ENCODE results near the gene KIDINS220. TPM values are rescaled to one million over a fixed set of nuclear protein-coding genes. Genes with fewer than 3 reads are reported as not detected.

The KIDINS220 gene
- total RNA-seq, 2 donors from 2014 or later = 36.1 to 49.9 TPM

GRCh38 chr2:8803658-8804379 is 33.6 kb downstream of the KIDINS220 start:
- TF ChIP-seq CTCF (IDR thresholded peaks at IDR 0.05) = no peak
- Histone ChIP-seq H3K9me3 (no peaks in the 10 kb centered on the region), H3K27ac (no peak overlapping the region), H3K4me1 (peaks cover 0 to 31% of the 10 kb centered on the region in 2 donors), H3K36me3 (peaks cover 35% of the 10 kb centered on the region), H3K4me3 (no peak overlapping the region), H3K27me3 (no peaks in the 10 kb centered on the region)
- no peak for DNase-seq (ENCODE audit: low spot score)

GRCh38 chr2:8802741-8803140 is 34.7 kb downstream of the KIDINS220 start:
- H3K4me1 ChIP-seq = peaks cover 0 to 28% of the 10 kb centered on the region in 2 donors

GRCh38 chr2:8800821-8801220 is 36.6 kb downstream of the KIDINS220 start:
- H3K27ac ChIP-seq = no peak overlapping the region
- peaks cover 33% of the 10 kb centered on the region for H3K36me3 ChIP-seq

More at GRCh38 chr2:8802741-8803140, 34.7 kb downstream of the KIDINS220 start:
- Histone ChIP-seq H3K27me3 (no peaks in the 10 kb centered on the region), H3K27ac (no peak overlapping the region), H3K9me3 (no peaks in the 10 kb centered on the region), H3K4me3 (no peak overlapping the region), H3K36me3 (peaks cover 28% of the 10 kb centered on the region)
- no peak for DNase-seq (ENCODE audit: low spot score)
- TF ChIP-seq CTCF (IDR thresholded peaks at IDR 0.05) = no peak

GRCh38 chr2:8800218-8800617 is 37.2 kb downstream of the KIDINS220 start:
- no peak for TF ChIP-seq CTCF (IDR thresholded peaks at IDR 0.05)
- H3K9me3 ChIP-seq = no peaks in the 10 kb centered on the region
- no peak overlapping the region for H3K4me3 ChIP-seq
- no peaks in the 10 kb centered on the region for H3K27me3 ChIP-seq
- peaks cover 0 to 7% of the 10 kb centered on the region in 2 donors for H3K4me1 ChIP-seq
- peaks cover 38% of the 10 kb centered on the region for H3K36me3 ChIP-seq
- H3K27ac ChIP-seq = no peak overlapping the region
- no peak for DNase-seq (ENCODE audit: low spot score)

More at GRCh38 chr2:8800821-8801220, 36.6 kb downstream of the KIDINS220 start:
- no peak for TF ChIP-seq CTCF (IDR thresholded peaks at IDR 0.05)
- DNase-seq (ENCODE audit: low spot score) = no peak
- peaks cover 0 to 13% of the 10 kb centered on the region in 2 donors for H3K4me1 ChIP-seq
- H3K9me3 ChIP-seq = no peaks in the 10 kb centered on the region
- H3K4me3 ChIP-seq = no peak overlapping the region
- no peaks in the 10 kb centered on the region for H3K27me3 ChIP-seq

GRCh38 chr2:8799004-8799403 is 38.4 kb downstream of the KIDINS220 start:
- DNase-seq (ENCODE audit: low spot score) = no peak
- TF ChIP-seq CTCF (IDR thresholded peaks at IDR 0.05) = no peak
- H3K27me3 ChIP-seq = no peaks in the 10 kb centered on the region
- no peaks in the 10 kb centered on the region for H3K4me1 ChIP-seq
- no peak overlapping the region for H3K4me3 ChIP-seq
- no peaks in the 10 kb centered on the region for H3K9me3 ChIP-seq
- peaks cover 42% of the 10 kb centered on the region for H3K36me3 ChIP-seq
- H3K27ac ChIP-seq = no peak overlapping the region

GRCh38 chr2:8798393-8798792 is 39.0 kb downstream of the KIDINS220 start:
- H3K36me3 ChIP-seq = peaks cover 43% of the 10 kb centered on the region
- no peak for DNase-seq (ENCODE audit: low spot score)
- no peak for TF ChIP-seq CTCF (IDR thresholded peaks at IDR 0.05)
- H3K27me3 ChIP-seq = no peaks in the 10 kb centered on the region
- H3K27ac ChIP-seq = no peak overlapping the region
- H3K4me3 ChIP-seq = no peak overlapping the region
- no peaks in the 10 kb centered on the region for H3K4me1 ChIP-seq
- H3K9me3 ChIP-seq = no peaks in the 10 kb centered on the region

Measured in right atrium auricular region (tissue), 2 donors.